ENCODE data around the gene STXBP1. TPM values are rescaled to one million over a fixed set of nuclear protein-coding genes. Genes with fewer than 3 reads are reported as not detected.
A peak's percentile ranks its signal among the peaks of the same experiment; 100 is the strongest.

The STXBP1 gene
- total and polyA plus RNA-seq, 9 of the 15 experiments (the other 6 are each of a cell fraction or from before 2014, with no cell fraction given) = 4.6 to 35.1 (median 9.7) TPM

GRCh38 chr9:127712371-127712770 lies 100.3 kb downstream of the STXBP1 start:
- peaks cover 4 to 57% of the 10 kb centered on the region in 2 experiments; a peak in 4 of 5 replicates for H3K4me1 ChIP-seq (replicated peaks in 1 of 2; ENCODE audit: control insufficient read depth in 2 of 2, insufficient read depth in 2 of 2, low read length in 2 of 2)
- FAIRE-seq (no peak), ATAC-seq (no peak), DNase-seq (ENCODE audit: extremely low read depth in 1 of 4, low spot score in 3 of 4) (no peak)
- H3K9ac ChIP-seq (ENCODE audit: insufficient read depth in 1 of 2, low read depth in 2 of 2, low read length in 2 of 2) = peak overlapping the region in 1 of 2 experiments; percentile 55; a peak in 2 of 4 replicates
- WGBS (ENCODE audit: insufficient coverage, low coverage, missing lambda C conversion rate) = 72% methylated on average over 10 of the region's 11 CpGs
- H3K36me3 ChIP-seq (ENCODE audit: control insufficient read depth, insufficient read depth, low read length) = no peaks in the 10 kb centered on the region
- H3K9me3 ChIP-seq (replicated peaks; ENCODE audit: control insufficient read depth, insufficient read depth, low read depth, low read length) = 0 out of 2 replicates have a peak, but pooled peaks cover 4% of the 10 kb centered on the region
- no peak overlapping the region for H2AFZ ChIP-seq (ENCODE audit: low read depth, low read length)
- BruUV-seq (replicated peaks) = no TSS peak
- POLR2A ChIA-PET = interaction anchor here (0.5 to 1.5 kb wide), 3 partner anchors 8 to 203 kb away, joined by 4 to 6 read pairs (median 6); no protein-coding TSS in a partner anchor
- H3K27me3 ChIP-seq (ENCODE audit: control insufficient read depth in 2 of 2, insufficient read depth in 2 of 2, low read length in 2 of 2) = no peaks in the 10 kb centered on the region
- H3K9me1 ChIP-seq (ENCODE audit: control insufficient read depth, insufficient read depth, low read length) = peaks cover 4% of the 10 kb centered on the region
- no peak overlapping the region for H3K4me2 ChIP-seq (ENCODE audit: insufficient read depth, low read length)
- peaks cover 3% of the 10 kb centered on the region; the same call in 1 of the 2 replicates for H4K20me1 ChIP-seq (replicated peaks; ENCODE audit: control insufficient read depth, insufficient read depth, low read length)
- 0 out of 3 replicates have a peak, but pooled peaks cover 3% of the 10 kb centered on the region for H3K79me2 ChIP-seq (ENCODE audit: control insufficient read depth, insufficient read depth, low read length)
- intact Hi-C loops (cut with micrococcal nuclease) (no loop called here), in situ Hi-C loops (cut with MboI) (no loop called here)
- no peak overlapping the region for H3K4me3 ChIP-seq
- CTCF ChIA-PET (ENCODE audit: low intra/inter-chr PET ratio) = no interaction called here
- no peak overlapping the region for H3K27ac ChIP-seq (ENCODE audit: extremely low read depth, low read depth, low read length)
- TF ChIP-seq ZNF232 (CRISPR knock-in tag; IDR thresholded peaks at IDR 0.05) (no peak), CAMTA2 (CRISPR knock-in tag; conservative IDR thresholded peaks at IDR 0.05) (no peak), LCOR (CRISPR knock-in tag; IDR thresholded peaks at IDR 0.05) (no peak), RCOR1 (IDR thresholded peaks at IDR 0.05; ENCODE audit: borderline replicate concordance in 1 of 2, low read depth in 2 of 2, low read length in 2 of 2) (0 out of 4 replicates have a peak, but pooled peaks of 1 of the 2 experiments have one; percentile 45), ZNF324 (CRISPR knock-in tag; IDR thresholded peaks at IDR 0.05) (no peak), MEIS2 (IDR thresholded peaks at IDR 0.05; ENCODE audit: partially characterized antibody) (no peak), NONO (IDR thresholded peaks at IDR 0.05; ENCODE audit: low read depth in 2 of 2, low read length in 1 of 2) (no peak), KDM1A (IDR thresholded peaks at IDR 0.05) (peak in 1 of 2 experiments; percentile 72; a peak in 2 of 4 replicates), TRIM28 (IDR thresholded peaks at IDR 0.05) (no peak), RBM25 (IDR thresholded peaks at IDR 0.05; ENCODE audit: low read depth, low read length, severe bottlenecking) (peak; percentile 71), ZNF830 (CRISPR knock-in tag; IDR thresholded peaks at IDR 0.05) (no peak), XRCC5 (IDR thresholded peaks at IDR 0.05; ENCODE audit: low read depth, low read length) (no peak), RBFOX2 (IDR thresholded peaks at IDR 0.05; ENCODE audit: low read depth, low read length) (no peak), SMARCA5 (IDR thresholded peaks at IDR 0.05) (peak; percentile 61; the same call in 1 of the 2 replicates), NR4A1 (CRISPR knock-in tag; IDR thresholded peaks at IDR 0.05) (no peak), NR4A1 (tag; IDR thresholded peaks at IDR 0.05) (no peak), ZNF121 (CRISPR knock-in tag; conservative IDR thresholded peaks at IDR 0.05) (no peak), BCOR (IDR thresholded peaks at IDR 0.05) (peak; percentile 88), MTA3 (IDR thresholded peaks at IDR 0.05; ENCODE audit: borderline replicate concordance) (no peak), ZNF77 (CRISPR knock-in tag; IDR thresholded peaks at IDR 0.05) (no peak), PRPF4 (IDR thresholded peaks at IDR 0.05; ENCODE audit: insufficient read depth, low read depth, low read length, poor library complexity, severe bottlenecking) (no peak), ZNF384 (IDR thresholded peaks at IDR 0.05; ENCODE audit: low read depth, low read length) (no peak), ADNP (tag; IDR thresholded peaks at IDR 0.05) (no peak)
- TF ChIP-seq, protein P1, sequence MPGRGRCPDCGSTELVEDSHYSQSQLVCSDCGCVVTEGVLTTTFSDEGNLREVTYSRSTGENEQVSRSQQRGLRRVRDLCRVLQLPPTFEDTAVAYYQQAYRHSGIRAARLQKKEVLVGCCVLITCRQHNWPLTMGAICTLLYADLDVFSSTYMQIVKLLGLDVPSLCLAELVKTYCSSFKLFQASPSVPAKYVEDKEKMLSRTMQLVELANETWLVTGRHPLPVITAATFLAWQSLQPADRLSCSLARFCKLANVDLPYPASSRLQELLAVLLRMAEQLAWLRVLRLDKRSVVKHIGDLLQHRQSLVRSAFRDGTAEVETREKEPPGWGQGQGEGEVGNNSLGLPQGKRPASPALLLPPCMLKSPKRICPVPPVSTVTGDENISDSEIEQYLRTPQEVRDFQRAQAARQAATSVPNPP (IDR thresholded peaks at IDR 0.05; ENCODE audit: borderline replicate concordance, insufficient read depth, insufficient read length) = no peak
- TF ChIP-seq, protein P2, sequence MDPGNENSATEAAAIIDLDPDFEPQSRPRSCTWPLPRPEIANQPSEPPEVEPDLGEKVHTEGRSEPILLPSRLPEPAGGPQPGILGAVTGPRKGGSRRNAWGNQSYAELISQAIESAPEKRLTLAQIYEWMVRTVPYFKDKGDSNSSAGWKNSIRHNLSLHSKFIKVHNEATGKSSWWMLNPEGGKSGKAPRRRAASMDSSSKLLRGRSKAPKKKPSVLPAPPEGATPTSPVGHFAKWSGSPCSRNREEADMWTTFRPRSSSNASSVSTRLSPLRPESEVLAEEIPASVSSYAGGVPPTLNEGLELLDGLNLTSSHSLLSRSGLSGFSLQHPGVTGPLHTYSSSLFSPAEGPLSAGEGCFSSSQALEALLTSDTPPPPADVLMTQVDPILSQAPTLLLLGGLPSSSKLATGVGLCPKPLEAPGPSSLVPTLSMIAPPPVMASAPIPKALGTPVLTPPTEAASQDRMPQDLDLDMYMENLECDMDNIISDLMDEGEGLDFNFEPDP (CRISPR knock-in tag; IDR thresholded peaks at IDR 0.05) = no peak

All from K562 (cell line).